Measurements from ENCODE around the gene CRHR1. TPM values are rescaled to one million over a fixed set of nuclear protein-coding genes. Genes with fewer than 3 reads are reported as not detected.

Gene CRHR1
- total RNA-seq (not detected), polyA plus RNA-seq (ENCODE audit: insufficient read length in 6 of 6) (not detected)
- long read RNA-seq, donor 1, result 0 reads
- long read RNA-seq, donor 2, result 0 reads
- long read RNA-seq, donor 3, result 0 reads
- long read RNA-seq, donor 4, result 0 reads
- long read RNA-seq, donor 5, result 0 reads
- long read RNA-seq, donor 6, result 0 reads
- long read RNA-seq, donor 7, result 0 reads
- long read RNA-seq, donor 8, result 0 reads
- long read RNA-seq, donor 9, result 0 reads
- long read RNA-seq, donor 10, result 0 reads
- long read RNA-seq, donor 11, result 0 reads
- long read RNA-seq, donor 12, result 0 reads

DNA sequence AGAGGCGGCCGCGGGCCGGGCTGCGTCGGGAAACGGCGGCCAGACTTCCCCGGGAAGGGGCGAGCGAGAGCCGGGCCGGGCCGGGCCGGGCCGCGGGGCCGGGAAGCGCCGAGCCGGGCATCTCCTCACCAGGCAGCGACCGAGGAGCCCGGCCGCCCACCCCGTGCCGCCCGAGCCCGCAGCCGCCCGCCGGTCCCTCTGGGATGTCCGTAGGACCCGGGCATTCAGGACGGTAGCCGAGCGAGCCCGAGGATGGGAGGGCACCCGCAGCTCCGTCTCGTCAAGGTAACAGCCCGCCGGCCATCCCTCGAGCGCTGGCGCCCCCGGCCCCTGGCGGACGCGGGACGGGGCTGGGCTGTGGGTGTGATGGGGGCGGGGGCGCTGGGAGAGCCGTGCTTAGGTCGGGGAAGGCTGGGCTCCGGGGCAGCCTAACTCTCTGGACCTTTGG is at the start of gene CRHR1:
Gene CRHR1, plus strand, starts transcription at position 28 of the 448 bp plus-strand sequence. Its CDS starts 225 bp downstream, at position 253.
- TF ChIP-seq, protein P1, sequence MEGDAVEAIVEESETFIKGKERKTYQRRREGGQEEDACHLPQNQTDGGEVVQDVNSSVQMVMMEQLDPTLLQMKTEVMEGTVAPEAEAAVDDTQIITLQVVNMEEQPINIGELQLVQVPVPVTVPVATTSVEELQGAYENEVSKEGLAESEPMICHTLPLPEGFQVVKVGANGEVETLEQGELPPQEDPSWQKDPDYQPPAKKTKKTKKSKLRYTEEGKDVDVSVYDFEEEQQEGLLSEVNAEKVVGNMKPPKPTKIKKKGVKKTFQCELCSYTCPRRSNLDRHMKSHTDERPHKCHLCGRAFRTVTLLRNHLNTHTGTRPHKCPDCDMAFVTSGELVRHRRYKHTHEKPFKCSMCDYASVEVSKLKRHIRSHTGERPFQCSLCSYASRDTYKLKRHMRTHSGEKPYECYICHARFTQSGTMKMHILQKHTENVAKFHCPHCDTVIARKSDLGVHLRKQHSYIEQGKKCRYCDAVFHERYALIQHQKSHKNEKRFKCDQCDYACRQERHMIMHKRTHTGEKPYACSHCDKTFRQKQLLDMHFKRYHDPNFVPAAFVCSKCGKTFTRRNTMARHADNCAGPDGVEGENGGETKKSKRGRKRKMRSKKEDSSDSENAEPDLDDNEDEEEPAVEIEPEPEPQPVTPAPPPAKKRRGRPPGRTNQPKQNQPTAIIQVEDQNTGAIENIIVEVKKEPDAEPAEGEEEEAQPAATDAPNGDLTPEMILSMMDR (IDR thresholded peaks at IDR 0.05), result no peak
- intact Hi-C loops (cut with DNase I), result no loop called here
- no peaks in the 10 kb centered on the region for H3K36me3 ChIP-seq
- peaks cover 16 to 26% of the 10 kb centered on the region in 2 donors for H3K4me1 ChIP-seq
- no peak for DNase-seq
- ATAC-seq, result no peak
- H3K9me3 ChIP-seq, result no peaks in the 10 kb centered on the region
- peaks cover 41 to 100% of the 10 kb centered on the region in 2 donors for H3K27me3 ChIP-seq
- peak within 1 kb of the TSS; percentile 27 to 30 for H3K4me3 ChIP-seq
- H3K27ac ChIP-seq, result no peak within 1 kb of the TSS

DNA sequence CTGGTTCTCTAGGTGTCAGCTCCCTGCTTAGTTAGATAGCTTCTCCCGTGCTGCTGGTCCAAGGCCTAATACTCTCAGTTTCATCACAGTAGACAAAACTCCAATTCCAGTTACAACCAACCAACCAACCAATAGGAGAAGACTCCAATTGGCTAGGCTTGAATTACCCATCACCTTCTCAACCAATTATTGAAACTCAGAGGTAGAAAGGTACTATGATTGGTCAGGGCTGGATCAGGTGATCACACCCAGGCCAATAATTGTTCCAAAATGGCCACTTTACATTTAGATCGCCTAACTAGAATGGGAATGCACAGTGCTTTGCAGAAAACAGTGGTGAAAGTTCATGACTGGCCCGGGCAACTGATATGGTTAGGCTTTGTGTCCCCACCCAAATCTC is 49.5 kb upstream of the CRHR1 start:
- H3K36me3 ChIP-seq, result no peaks in the 10 kb centered on the region
- DNase-seq (no peak), ATAC-seq (no peak)
- TF ChIP-seq, protein P1 (IDR thresholded peaks at IDR 0.05), result no peak
- H3K9me3 ChIP-seq, result peaks cover 0 to 19% of the 10 kb centered on the region in 2 donors
- H3K27me3 ChIP-seq, result peaks cover 0 to 19% of the 10 kb centered on the region in 2 donors
- no peaks in the 10 kb centered on the region for H3K4me1 ChIP-seq
- no peak overlapping the region for H3K27ac ChIP-seq
- no peak overlapping the region for H3K4me3 ChIP-seq
- intact Hi-C loops (cut with DNase I), result no loop called here

DNA sequence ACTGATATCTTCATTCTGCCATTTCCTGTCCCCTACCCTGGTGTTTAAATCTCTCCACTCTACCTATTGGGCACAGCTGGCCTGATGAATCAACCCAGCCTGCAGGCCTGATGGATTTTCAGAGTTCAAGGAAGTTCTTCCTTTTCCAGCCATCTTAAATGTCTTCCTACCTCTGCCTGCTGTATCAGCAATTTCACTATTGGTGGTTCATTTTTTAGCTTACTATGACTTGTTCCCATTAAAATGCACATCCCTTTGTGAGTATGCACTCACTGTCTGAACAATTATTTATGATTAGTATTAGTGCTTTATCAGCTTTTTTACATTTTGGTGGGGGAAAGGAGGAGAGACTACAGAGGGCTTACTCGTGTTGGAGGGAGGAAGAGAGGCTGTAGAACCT is 48.6 kb upstream of the CRHR1 start:
- H3K4me3 ChIP-seq, result no peak overlapping the region
- intact Hi-C loops (cut with DNase I), result no loop called here
- H3K36me3 ChIP-seq, result no peaks in the 10 kb centered on the region
- H3K4me1 ChIP-seq, result no peaks in the 10 kb centered on the region
- peaks cover 0 to 19% of the 10 kb centered on the region in 2 donors for H3K27me3 ChIP-seq
- ATAC-seq (no peak), DNase-seq (no peak)
- peaks cover 0 to 19% of the 10 kb centered on the region in 2 donors for H3K9me3 ChIP-seq
- TF ChIP-seq, protein P1 (IDR thresholded peaks at IDR 0.05), result no peak
- no peak overlapping the region for H3K27ac ChIP-seq

DNA sequence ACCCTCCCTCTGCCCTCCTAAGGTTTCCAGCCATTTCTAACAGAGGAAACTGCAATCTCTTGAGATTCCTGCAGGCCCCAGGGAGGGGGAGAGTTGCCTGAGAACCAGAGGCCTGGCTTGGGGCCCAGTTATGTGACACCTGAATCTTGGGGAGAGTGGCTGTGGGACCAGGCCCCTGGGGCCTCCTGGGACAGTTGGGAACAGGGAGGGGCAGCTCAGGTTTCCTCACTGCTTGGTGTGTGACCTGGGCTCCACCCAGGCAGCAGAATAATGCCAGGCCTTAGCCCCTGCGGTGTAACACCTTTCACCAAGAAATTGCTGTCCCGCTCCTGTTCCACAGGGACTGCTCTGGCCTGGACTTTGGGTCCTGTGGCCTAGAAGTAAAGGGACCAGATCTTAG is 44.3 kb upstream of the CRHR1 start:
- H3K9me3 ChIP-seq, result no peaks in the 10 kb centered on the region
- intact Hi-C loops (cut with DNase I), result no loop called here
- H3K4me1 ChIP-seq, result no peaks in the 10 kb centered on the region
- peak; percentile 92 for ATAC-seq
- no peak overlapping the region for H3K27ac ChIP-seq
- H3K4me3 ChIP-seq, result no peak overlapping the region
- DNase-seq, result peak in 3 of 4 donors; percentile 18 to 70 (median 41)
- TF ChIP-seq, protein P1 (IDR thresholded peaks at IDR 0.05), result no peak
- peaks cover 0 to 29% of the 10 kb centered on the region in 2 donors for H3K27me3 ChIP-seq
- H3K36me3 ChIP-seq, result no peaks in the 10 kb centered on the region

DNA sequence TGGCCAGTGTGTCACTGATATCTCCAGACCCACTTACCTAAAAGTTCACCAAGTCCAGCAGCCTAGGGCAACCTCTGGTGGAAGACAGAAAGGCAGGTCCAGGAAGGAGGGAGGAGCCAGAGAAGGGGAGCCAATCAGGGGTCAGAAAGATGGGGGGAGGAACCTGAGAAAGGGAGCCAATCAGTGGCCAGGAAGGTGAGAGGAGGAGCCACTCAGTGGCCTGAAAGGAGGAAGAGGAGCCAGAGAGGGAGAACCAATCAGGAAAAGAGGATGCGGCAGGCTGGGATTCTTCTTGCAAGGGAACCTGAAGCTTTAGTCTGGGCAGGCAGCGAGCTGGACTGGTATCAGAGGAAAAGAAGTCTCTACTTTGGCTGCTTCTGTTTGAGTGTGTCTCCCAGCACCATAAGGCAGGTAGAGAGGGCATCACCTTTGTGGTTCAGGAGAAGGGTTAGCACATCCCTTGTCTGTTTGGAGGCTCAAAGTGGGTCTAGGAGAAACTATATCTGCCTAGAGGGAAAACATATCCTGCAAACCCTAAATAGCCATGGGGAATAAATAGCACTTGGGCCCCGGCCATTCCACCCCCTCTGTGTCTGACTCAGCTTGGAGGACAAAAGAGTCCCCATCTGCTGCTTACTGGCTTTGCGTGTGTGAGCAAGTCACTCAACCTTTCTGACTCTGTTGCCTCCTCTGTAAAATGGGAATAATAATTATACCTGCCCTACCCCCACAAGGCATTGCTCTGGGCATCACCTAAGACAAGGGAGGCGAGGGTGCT is 43.4 kb upstream of the CRHR1 start:
- Histone ChIP-seq H3K4me3 (no peak overlapping the region), H3K27ac (no peak overlapping the region), H3K4me1 (no peaks in the 10 kb centered on the region), H3K36me3 (no peaks in the 10 kb centered on the region), H3K9me3 (no peaks in the 10 kb centered on the region), H3K27me3 (peaks cover 0 to 37% of the 10 kb centered on the region in 2 donors)
- TF ChIP-seq, protein P1 (IDR thresholded peaks at IDR 0.05), result no peak
- intact Hi-C loops (cut with DNase I), result no loop called here
- ATAC-seq (peak; percentile 55), DNase-seq (peak in 1 of 4 donors; percentile 10)
